HG02571 (cell line): ENCODE measurements around the gene NFX1.
"Not testable (repeated sequence)": the region's sequence is repeated elsewhere in the genome, so short reads cannot be mapped to it uniquely, and the experiment has no call there.

ENCODE experiments used
- ATAC-seq: cut with Tn5 transposase; IDR thresholded peaks from one replicate; pipeline ENCODE4 v1.9.1; 2021; ENCODE audit warnings: mild to moderate bottlenecking, moderate library complexity; ENCODE audit not compliant: unreplicated experiment

NFX1 gene

GRCh38 chr9:33354651-33355211, 64.4 kb downstream of the NFX1 start:
- no peak for ATAC-seq

GRCh38 chr9:33355933-33356332, 65.6 kb downstream of the NFX1 start:
- no peak for ATAC-seq

DNA sequence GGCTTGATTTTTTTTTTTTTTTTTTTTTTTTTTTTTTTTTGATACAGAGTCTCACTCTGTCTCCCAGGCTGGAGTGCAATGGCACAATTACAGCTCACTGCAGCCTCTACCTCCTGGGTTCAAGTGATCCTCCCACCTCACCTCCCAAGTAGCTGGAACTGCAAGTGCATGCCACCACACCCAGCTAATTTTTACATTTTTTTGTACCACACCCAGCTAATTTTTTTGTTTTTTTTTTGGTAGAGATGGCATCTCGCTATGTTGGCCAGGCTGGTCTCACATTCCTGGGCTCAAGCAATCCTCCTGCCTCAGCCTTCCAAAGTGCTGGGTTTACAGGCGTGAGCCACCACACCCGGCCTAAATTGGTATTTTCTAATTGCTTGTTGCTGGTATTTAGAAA, 68.3 kb downstream of the NFX1 start:
- ATAC-seq, result not testable (repeated sequence)

- ATAC-seq, result no peak
Observed at GRCh38 chr9:33364127-33364526, 73.8 kb downstream of the NFX1 start.

DNA sequence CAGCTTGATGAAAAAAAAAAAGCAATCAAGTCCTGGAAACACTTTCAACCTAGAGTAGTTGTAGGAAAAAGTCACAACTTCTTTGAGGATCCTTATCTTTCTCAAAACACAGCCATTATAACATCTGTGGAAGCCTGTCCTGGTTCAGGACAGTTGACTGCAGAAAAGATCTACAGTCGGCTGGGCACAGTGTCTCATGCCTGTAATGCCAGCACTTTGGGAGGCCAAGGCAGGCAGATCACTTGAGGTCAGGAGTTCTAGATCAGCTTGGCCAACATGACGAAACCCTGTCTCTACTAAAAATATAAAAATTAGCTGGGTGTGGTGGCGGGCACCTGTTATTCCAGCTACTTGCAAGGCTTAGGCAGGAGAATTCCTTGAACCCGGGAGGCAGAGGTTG, 74.5 kb downstream of the NFX1 start:
- ATAC-seq, result not testable (repeated sequence)

DNA sequence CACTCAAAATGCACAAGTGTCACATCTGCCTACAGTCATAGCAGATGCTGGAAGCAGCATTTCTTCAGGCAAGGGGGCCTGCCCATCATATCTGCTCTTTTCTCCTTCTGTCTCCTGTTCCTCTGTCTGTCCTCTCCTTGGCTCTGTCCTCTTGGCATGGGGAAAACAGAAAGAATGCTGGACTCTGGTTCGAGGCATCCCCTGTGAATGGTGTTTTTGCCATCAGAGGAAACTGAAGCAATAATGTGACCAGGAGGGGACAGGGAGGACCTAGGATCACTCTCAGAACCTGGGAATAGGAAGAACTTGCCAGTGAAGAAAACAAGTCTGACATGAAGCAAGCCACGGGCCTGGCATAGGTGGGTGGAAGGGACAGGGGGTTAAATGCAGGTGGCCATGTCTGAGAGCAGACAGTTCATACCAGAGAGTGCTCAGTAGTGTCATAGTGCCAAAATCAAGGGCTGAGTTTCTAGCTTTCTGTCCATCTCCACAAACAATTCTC, 76.7 kb downstream of the NFX1 start:
- ATAC-seq, result no peak

- ATAC-seq, result no peak
Observed at GRCh38 chr9:33372900-33373299, 82.6 kb downstream of the NFX1 start.

- no peak for ATAC-seq
Observed at GRCh38 chr9:33374190-33374589, 83.9 kb downstream of the NFX1 start.

DNA sequence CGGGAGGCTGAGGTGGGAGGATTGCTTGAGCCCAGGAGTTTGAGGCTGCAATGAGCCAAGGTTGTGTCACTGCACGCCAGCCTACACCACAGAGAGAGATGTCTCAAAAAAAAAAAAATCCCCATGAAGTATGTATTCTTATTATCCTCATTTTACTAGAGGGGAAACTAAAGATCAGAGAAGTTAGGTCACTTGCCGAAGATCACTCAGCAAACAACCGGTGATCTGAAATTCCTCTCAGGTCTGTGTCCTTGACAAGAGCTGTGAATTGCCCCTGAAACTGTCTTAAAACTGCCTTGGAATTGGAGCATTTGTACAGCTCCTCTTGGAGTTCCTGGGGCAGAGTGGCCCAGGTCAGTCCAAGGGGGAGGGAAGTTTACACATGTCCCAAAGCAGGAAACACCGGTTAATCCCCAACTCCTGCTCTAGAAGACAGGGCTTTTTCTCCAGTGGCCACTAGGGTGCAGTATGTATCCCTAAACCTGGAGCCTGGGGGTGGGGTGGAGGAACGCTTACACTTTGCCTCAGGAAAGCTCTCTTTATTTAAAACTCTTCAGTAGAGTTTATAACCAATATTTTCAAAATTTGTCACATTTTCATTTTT, 84.4 kb downstream of the NFX1 start:
- no peak for ATAC-seq

DNA sequence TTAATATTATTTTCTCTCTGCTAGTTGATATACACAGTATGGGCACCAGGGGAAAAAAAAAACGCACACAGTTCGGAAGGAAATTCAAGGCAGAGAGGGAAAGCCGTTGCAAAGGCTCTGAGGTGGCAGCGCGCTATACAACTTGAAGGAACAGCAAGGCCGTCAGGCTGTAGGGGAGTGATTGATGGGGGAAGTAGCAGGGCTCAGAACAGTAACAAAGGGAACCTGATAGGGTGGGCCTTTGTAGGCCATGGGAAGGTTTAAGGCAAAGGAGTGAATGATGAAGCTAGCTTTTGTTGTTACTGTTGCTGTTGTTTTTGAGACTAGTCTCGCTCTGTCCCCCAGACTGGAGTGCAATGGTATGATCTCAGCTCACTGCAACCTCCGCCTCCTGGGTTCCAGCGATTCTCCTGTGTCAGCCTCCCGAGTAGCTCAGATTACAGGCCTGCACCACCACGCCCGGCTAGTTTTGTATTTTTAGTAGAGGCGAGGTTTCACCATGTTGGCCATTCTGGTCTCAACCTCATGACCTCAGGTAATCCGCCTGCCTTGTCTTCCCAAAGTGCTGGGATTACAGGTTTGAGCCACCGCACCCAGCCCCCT, 85.0 kb downstream of the NFX1 start:
- ATAC-seq, result no peak

- ATAC-seq, result no peak
Observed at GRCh38 chr9:33375841-33376321, 85.6 kb downstream of the NFX1 start.

DNA sequence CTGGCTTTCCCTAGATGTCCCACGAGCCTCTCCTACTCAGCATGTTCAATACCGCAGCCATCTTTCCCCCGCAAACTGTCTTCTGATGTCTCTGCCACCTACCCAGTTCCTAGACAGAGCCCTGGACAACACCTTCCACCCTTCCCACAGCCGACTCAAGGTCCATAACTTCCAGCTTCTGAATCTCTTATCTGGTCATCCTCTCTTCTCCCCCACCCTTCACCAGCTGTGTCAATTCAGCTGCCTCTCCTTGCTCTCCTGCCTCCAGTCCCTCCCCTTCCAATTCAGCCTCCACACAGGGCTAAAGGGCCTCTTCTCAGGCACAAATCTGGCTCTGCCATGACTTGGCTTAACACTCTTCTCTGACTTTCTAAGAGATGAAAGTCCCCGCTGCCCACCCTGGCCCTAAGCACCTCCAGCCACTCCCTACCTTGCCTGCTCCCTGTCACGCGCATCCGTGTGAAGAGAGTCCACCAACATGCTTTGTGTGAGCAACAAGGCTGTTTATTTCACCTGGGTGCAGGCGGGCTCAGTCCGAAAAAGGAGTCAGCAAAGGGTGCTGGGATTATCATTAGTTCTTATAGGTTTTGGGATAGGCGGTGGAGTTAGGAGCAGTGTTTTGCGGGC, 86.9 kb downstream of the NFX1 start:
- ATAC-seq, result no peak

DNA sequence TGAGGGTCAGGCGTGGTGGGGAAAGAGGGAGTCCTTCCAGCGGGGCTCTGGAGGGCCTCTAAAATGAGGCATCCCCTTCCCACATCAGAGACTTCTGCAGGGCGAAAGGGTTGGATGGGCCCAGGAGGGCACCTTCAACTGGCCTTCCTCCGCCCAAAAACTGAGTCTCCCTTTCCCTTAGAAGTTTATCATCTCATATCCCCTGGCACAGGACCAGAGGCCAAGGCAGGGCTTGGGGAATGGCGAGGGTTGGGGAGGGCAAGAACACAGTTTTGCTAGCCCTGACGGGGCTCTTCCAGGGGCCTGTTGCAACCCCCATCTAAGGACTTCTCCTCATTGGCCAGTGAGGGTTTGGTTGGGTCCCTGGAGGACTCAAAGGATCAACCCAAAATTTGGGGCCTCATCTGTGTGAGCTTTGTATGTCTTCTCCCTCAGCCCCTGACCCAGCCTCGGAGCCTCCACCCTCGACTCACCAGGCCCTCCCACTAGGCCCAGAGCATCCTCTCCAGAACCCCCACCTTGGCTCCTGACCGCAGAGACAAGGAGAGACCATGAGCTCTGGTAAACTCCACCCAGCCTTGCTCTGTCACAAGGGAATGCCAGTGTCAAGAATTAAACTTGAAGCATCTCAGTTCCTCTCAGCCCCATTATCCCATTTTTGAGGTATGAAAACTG, 87.9 kb downstream of the NFX1 start:
- no peak for ATAC-seq

- ATAC-seq, result no peak
Observed at GRCh38 chr9:33379666-33380389, 89.5 kb downstream of the NFX1 start.

GRCh38 chr9:33380390-33381094, 90.2 kb downstream of the NFX1 start:
- no peak for ATAC-seq

GRCh38 chr9:33381231-33381791, 91.0 kb downstream of the NFX1 start:
- ATAC-seq, result no peak

- not testable (repeated sequence) for ATAC-seq
Observed at GRCh38 chr9:33382397-33382796, 92.1 kb downstream of the NFX1 start.

GRCh38 chr9:33383396-33383795, 93.1 kb downstream of the NFX1 start:
- not testable (repeated sequence) for ATAC-seq

GRCh38 chr9:33385536-33385935, 95.2 kb downstream of the NFX1 start:
- ATAC-seq, result not testable (repeated sequence)
